GM18517 (cell line): ENCODE measurements around the gene GRHPR.
"Not testable (repeated sequence)": the region's sequence is repeated elsewhere in the genome, so short reads cannot be mapped to it uniquely, and the experiment has no call there.

ENCODE experiments used
- ATAC-seq: cut with Tn5 transposase; IDR thresholded peaks from one replicate; pipeline ENCODE4 v1.9.1; 2021; ENCODE audit warnings: mild to moderate bottlenecking, moderate library complexity; ENCODE audit not compliant: unreplicated experiment

Gene GRHPR

GRCh38 chr9:37420271-37421215 lies 2.0 kb upstream of the GRHPR start:
- no peak for ATAC-seq

DNA sequence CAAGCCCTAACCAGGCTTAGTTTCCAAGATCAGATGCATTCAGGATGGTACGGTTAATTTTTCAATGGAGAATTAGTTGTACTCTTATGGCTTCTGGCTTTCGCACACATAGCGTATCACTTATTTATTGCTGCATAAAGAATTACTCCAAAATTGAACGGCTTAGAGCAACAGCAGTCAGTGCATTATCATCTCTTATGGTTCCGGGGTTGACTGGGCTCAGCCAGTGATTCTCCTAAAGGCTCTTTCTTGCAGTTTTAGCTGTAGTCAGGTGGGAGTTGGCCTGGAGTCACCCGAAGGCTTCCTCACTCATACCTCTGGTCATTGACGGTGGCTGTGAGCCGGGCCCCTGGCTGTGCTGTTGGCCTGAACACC lies 595 bp upstream of the GRHPR start:
- no peak for ATAC-seq

DNA sequence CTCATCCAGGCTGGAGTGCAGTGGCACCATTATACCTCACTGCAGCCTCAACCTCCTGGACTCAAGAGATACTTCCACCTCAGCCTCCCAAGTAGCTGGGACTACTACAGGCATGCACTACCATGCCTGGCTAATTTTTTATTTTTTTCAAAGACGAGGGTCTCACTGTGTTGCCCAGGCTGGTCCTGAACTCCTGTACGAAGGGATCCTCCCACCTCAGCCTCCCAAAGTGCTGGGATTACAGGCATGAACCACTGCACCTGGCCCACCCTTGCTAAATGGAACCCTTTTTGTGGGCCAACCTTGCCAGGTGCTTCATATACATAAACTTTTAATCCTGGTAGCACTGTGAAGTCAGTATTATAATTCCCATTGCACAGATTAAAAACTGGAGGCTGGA lies 1.0 kb downstream of the GRHPR start:
- ATAC-seq, result no peak

DNA sequence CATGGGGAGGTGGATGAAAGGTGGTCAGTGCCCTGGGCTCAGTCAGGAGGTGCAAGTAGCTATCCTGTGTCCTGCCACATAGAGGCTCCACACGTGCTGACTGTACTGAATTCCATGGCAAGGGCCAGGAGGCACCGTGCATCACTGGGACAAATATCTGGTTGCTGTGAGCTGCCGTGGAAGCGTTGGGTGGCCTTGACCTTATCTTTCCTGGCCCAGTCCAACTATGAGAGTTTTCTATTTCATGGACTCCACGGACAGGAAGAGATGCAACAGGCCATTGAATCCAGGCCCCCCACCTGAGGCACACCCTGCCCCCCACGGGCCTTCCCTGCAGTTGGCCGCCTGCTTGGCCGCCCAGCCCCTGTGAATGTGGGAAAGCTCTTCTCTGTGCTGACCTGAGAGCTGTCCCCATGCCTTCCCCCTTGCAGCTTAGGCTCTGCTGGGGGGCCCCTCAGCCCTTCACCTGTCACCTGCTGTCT lies 1.7 kb downstream of the GRHPR start:
- no peak for ATAC-seq

DNA sequence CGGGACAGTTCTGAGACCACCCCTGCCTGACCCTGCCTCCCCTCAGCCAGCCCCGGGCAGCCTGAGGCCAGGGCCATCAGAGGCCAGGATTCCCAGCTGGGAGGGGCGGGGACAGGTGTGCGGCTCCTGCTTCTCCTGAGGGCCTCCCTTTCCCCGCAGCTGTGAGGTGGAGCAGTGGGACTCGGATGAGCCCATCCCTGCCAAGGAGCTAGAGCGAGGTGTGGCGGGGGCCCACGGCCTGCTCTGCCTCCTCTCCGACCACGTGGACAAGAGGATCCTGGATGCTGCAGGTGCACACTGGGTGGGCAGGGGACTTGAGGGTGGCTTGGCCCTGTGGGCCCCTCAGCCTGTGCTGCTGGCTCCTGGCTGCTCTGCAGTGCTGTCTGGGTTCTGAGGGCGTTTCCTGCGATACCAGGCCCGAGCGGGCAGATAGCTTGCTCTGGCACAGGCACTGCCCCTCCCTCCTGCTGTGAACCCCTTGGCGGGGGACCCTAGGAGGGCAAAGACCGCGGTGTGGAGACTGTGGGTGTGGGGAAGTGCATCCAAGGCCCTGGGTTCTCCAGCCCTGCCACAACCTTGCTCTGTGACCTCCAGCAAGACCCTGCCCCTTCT lies 2.3 kb downstream of the GRHPR start:
- no peak for ATAC-seq

GRCh38 chr9:37425298-37425752 lies 2.8 kb downstream of the GRHPR start:
- no peak for ATAC-seq

DNA sequence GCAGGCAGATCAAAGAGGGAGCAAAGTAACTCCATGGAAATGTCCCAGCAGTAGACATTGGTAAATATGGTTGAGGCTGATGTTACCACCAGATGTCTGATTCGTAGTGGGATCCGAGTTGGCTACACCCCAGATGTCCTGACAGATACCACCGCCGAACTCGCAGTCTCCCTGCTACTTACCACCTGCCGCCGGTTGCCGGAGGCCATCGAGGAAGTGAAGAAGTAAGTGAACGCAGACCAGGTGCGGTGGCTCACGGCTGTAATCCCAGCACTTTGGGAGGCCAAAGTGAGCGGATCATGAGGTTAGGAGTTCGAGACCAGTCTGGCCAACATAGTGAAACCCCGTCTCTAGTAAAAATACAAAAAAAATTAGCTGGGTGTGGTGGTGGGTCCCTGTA lies 3.9 kb downstream of the GRHPR start:
- ATAC-seq, result not testable (repeated sequence)

- ATAC-seq, result no peak
Measured at GRCh38 chr9:37426846-37427245, 4.3 kb downstream of the GRHPR start.

DNA sequence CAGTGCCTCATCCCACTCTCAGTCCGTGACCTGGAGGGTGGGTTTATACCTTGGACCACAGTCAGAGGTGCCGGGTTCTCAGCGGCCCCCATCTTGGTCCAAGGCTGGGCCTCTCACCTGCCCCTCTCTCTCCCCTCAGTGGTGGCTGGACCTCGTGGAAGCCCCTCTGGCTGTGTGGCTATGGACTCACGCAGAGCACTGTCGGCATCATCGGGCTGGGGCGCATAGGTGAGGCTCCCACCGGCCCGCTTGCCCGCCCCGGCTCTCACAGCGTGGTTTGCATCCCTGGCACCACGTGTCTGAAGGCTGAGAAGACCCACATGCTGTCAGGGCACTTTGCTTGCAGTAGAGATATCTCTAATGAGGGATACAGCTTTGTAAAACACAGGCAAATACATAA lies 5.8 kb downstream of the GRHPR start:
- ATAC-seq, result no peak

GRCh38 chr9:37429441-37430285 lies 7.2 kb downstream of the GRHPR start:
- ATAC-seq, result no peak

GRCh38 chr9:37430841-37431597 lies 8.5 kb downstream of the GRHPR start:
- no peak for ATAC-seq

GRCh38 chr9:37432020-37432419 lies 9.5 kb downstream of the GRHPR start:
- ATAC-seq, result no peak

DNA sequence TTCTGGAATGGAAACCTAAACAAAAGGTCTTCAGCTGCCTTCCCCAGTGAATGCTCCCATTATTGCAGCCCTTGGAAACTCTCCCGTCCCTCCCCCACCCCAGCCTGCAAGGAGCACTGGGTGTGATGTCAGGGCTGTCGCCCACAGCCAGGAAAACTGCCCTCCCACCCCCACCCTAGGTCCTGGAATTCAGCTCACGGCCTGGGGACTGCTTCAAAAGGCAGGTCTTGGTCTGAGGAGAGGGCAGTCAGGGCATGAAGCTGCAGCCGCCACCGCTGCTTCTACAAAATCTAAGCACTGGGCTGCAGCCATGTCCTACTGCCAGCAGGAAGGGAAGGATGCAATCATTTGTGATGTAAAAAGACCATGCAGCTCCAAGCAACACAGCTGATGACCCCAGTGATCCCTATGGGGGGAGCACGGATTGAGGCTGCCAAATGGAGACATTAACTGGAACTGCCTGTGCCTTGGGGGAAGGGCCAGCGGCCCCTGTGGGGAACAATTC lies 11.4 kb downstream of the GRHPR start:
- ATAC-seq, result no peak

GRCh38 chr9:37436540-37436939 lies 14.0 kb downstream of the GRHPR start:
- ATAC-seq, result no peak

DNA sequence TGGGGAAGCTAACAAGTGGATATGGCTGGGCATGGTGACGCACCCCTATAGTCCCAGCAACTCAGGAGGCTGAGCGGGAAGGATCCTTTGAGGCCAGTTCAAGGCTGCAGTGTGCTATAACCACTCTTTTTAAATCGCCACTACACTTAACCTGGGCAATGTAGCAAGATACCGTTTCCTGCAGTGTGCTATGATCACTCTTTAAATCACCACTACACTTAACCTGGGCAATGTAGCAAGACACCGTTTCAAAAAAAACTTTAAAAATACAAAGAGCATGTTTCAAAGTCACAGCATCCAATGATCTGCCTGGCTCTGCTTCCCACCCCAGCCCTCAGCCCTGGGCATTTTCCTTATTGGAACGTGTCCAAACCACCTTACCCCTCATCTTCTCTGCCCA lies 14.5 kb downstream of the GRHPR start:
- no peak for ATAC-seq

DNA sequence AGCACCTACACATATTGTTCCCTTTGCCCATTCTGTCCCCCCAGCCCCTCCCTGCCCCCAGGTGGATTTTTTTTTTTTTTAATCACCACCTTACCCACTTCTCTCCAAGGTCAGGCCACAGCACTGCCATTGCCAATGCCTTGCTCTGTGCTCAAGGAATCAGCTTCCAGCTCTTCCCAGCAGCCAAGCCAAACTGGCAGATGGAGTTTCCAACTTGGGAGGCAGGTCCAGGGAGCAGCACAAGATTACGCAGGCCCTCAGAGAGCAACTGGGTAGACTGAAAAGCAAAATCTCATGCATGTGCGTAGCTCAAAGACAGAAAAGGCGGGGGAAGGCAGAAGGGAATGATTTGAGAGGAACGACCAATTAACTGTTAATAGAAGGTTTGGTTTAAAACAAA lies 15.1 kb downstream of the GRHPR start:
- no peak for ATAC-seq

GRCh38 chr9:37438359-37438758 lies 15.9 kb downstream of the GRHPR start:
- ATAC-seq, result no peak

DNA sequence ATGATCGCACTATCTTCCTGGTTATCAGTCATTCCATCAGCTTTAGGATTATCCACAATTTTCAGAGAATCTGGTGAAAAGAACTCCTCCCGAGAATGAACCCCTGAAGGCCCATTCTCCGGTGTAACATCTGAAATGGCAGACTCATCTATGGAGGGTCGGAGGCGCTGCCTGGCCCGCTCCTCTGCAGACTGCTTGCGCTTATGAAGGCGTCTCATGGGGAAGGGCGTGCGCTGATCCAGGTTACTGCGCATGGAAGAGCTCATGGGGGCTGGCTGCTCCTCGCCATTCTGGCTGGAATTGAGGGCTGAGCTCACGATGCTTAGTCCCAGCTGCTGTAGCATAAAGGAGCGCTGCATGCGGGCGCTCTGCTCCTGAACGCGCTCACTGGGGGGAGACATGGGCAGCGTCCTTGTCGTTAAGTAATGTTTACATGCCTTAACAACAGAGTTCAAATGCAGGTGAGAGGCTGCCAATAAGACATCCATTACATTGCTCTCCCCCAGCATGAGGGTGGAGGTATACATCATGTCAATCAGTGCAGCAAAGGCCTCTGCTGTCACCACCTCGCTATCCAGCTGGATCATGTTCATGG lies 19.4 kb downstream of the GRHPR start:
- no peak for ATAC-seq

- ATAC-seq, result no peak
Measured at GRCh38 chr9:37442556-37442955, 20.1 kb downstream of the GRHPR start.

DNA sequence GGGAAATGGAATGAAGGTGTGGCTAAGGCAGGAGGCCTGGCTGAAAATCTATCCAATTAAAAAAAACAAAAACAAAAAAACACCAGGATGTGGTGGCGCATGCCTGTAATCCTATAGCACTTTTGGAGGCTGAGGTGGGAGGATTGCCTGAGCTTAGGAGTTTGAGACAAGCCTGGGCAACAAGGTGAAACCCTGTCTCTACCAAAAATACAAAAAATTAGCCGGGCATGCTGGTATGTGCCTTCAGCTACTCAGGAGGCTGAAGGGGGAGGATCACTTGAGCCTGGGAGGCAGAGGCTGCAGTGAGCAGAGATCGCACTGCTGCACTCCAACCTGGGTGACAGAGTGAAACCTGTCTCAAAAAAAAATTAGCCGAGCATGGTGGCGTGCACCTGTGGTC lies 21.1 kb downstream of the GRHPR start:
- ATAC-seq, result no peak
